K562 (cell line): Measurements from ENCODE around the gene NUP153. TPM values are rescaled to one million over a fixed set of nuclear protein-coding genes. Genes with fewer than 3 reads are reported as not detected.

Experiments
- AFF1 ChIP-seq, 2 experiments: fragments of 450-650 bp; IDR thresholded peaks; 2 replicates each; pipeline ENCODE4 v1.6.1; 2018; ENCODE audit warnings: mild to moderate bottlenecking in 2 of 2, low read depth in 1 of 2; ENCODE audit not compliant: partially characterized antibody in 2 of 2
- ARHGAP35 ChIP-seq: fragments of 450-650 bp; IDR thresholded peaks from 2 replicates; pipeline ENCODE4 v1.6.1; 2018; ENCODE audit not compliant: partially characterized antibody
- CEBPB ChIP-seq: fragments of 450-650 bp; IDR thresholded peaks from 2 replicates; pipeline ENCODE4 v1.6.1; 2016; ENCODE audit warnings: missing genetic modification characterization, missing compliant biosample characterization
- KDM4B ChIP-seq, 2 experiments: fragments of 450-650 bp in 1 of 2; sonication (generic) in 1 of 2; IDR thresholded peaks; 2 replicates each; pipeline ENCODE4 v1.6.1; 2016 to 2017; ENCODE audit warnings: borderline replicate concordance in 2 of 2, antibody characterized with exemption in 1 of 2, low read depth in 1 of 2, mild to moderate bottlenecking in 1 of 2
- L3MBTL2 ChIP-seq: fragments of 450-650 bp; IDR thresholded peaks from 2 replicates; pipeline ENCODE4 v1.6.1; 2016; ENCODE audit warnings: mild to moderate bottlenecking, moderate library complexity
- LARP7 ChIP-seq: fragments of 450-650 bp; IDR thresholded peaks from 2 replicates; pipeline ENCODE4 v1.6.1; 2016
- MAFK ChIP-seq: IDR thresholded peaks from 2 replicates; pipeline ENCODE4 v1.6.1; 2011; ENCODE audit warnings: low read length, improper control_type of control experiment
- MYC ChIP-seq, 2 experiments: fragments of 250-450 bp in 1 of 2; sonication (Bioruptor Pico) in 1 of 2; IDR thresholded peaks; 2 replicates each; pipeline versions ENCODE4 v1.5.1 to v1.6.1; 2012 to 2021; ENCODE audit warnings: low read depth in 2 of 2, borderline replicate concordance in 1 of 2, improper control_type of control experiment in 1 of 2, low read length in 1 of 2, mild to moderate bottlenecking in 1 of 2, moderate library complexity in 1 of 2
- NR3C1 ChIP-seq: sonication (generic); formaldehyde crosslinking; IDR thresholded peaks from 2 replicates; pipeline ENCODE4 v1.8.1; 2022; ENCODE audit warnings: missing genetic modification reagents
- PKNOX1 ChIP-seq: fragments of 450-650 bp; IDR thresholded peaks from 2 replicates; pipeline ENCODE4 v1.6.1; 2016
- RBM14 ChIP-seq: fragments of 200-400 bp; formaldehyde crosslinking; IDR thresholded peaks from 2 replicates; pipeline ENCODE4 v1.6.1; 2018; ENCODE audit warnings: low read depth, mild to moderate bottlenecking, low read length, moderate library complexity, borderline replicate concordance; ENCODE audit not compliant: insufficient read depth
- RUNX1 ChIP-seq: sonication (generic); IDR thresholded peaks from 2 replicates; pipeline ENCODE4 v1.6.1; 2016; ENCODE audit warnings: antibody characterized with exemption, low read depth
- SMAD4 ChIP-seq: fragments of 250-450 bp; sonication (Bioruptor Pico); conservative IDR thresholded peaks from 2 replicates; pipeline ENCODE4 v1.8.0; 2021; ENCODE audit warnings: inconsistent platforms, mild to moderate bottlenecking, moderate library complexity
- SMARCC2 ChIP-seq: fragments of 450-650 bp; IDR thresholded peaks from 2 replicates; pipeline ENCODE4 v1.6.1; 2017; ENCODE audit warnings: antibody characterized with exemption, moderate library complexity, mild to moderate bottlenecking, low read depth
- SREBF2 ChIP-seq: sonication (generic); formaldehyde crosslinking; IDR thresholded peaks from 2 replicates; pipeline ENCODE4 v1.4.0; 2020; ENCODE audit warnings: mild to moderate bottlenecking, missing genetic modification reagents
- SRSF1 ChIP-seq: fragments of 200-400 bp; formaldehyde crosslinking; IDR thresholded peaks from 2 replicates; pipeline ENCODE4 v1.6.1; 2017; ENCODE audit warnings: mild to moderate bottlenecking, low read depth, low read length, moderate library complexity
- TAF7 ChIP-seq: fragments of 450-650 bp; IDR thresholded peaks from 2 replicates; pipeline ENCODE4 v1.6.1; 2016; ENCODE audit warnings: missing genetic modification characterization, missing compliant biosample characterization
- USF1 ChIP-seq: sonication (generic); formaldehyde crosslinking; IDR thresholded peaks from 2 replicates; pipeline ENCODE4 v1.9.0; 2022; ENCODE audit warnings: mild to moderate bottlenecking, missing genetic modification reagents
- ZEB2 ChIP-seq: fragments of 450-650 bp; IDR thresholded peaks from 2 replicates; pipeline ENCODE4 v1.6.1; 2016
- ZNF134 ChIP-seq: fragments of 250-450 bp; sonication (Bioruptor Pico); conservative IDR thresholded peaks from 2 replicates; pipeline ENCODE4 v1.4.0; 2020
- ZNF146 ChIP-seq: IDR thresholded peaks from one replicate; pipeline ENCODE4 v1.6.1; 2018; ENCODE audit warnings: missing compliant biosample characterization; ENCODE audit not compliant: unreplicated experiment
- ZNF263 ChIP-seq: sonication (generic); formaldehyde crosslinking; IDR thresholded peaks from 2 replicates; pipeline ENCODE4 v1.8.0; 2022; ENCODE audit warnings: mild to moderate bottlenecking, missing genetic modification reagents, borderline replicate concordance
- ZNF699 ChIP-seq: fragments of 250-450 bp; sonication (Bioruptor Pico); IDR thresholded peaks from 2 replicates; pipeline ENCODE4 v1.8.0; 2021; ENCODE audit warnings: mild to moderate bottlenecking, moderate library complexity; ENCODE audit not compliant: insufficient replicate concordance
- polyA plus RNA-seq, 8 experiments: library from polyadenylated mRNA; depleted of rRNA in 4 of 8; stranded (reverse) in 5 of 8; unstranded in 3 of 8; fragments of >200 nt; fragmentation: Nextera tagmentation in 2 of 8; fragmentation: Illumina TruSeq in 1 of 8; extraction: Ambion mirVana in 2 of 8; extraction: Trizol in 1 of 8; gene quantifications; 2 replicates each; pipeline versions ENCODE4 v1.2.1 to v1.2.3, GENCODE V29; 2011 to 2014; ENCODE audit warnings: inconsistent platforms in 1 of 8, missing spikeins in 1 of 8
- total RNA-seq, 7 experiments: library from RNA; depleted of rRNA in 6 of 7; stranded (reverse); fragments of >200 nt in 6 of 7; fragmentation: Illumina TruSeq in 2 of 7; extraction: Trizol in 2 of 7; gene quantifications; 2 replicates each; pipeline versions ENCODE4 v1.2.1 to v1.2.3, GENCODE V29; 2011 to 2021; ENCODE audit warnings: low replicate concordance in 1 of 7

The NUP153 gene
- total and polyA plus RNA-seq, 9 of the 15 experiments (the other 6 are each of a cell fraction or from before 2014, with no cell fraction given) = 21.9 to 110 (median 84.8) TPM

- no peak for TF ChIP-seq USF1 (CRISPR knock-in tag)
- TF ChIP-seq LARP7 = no peak
- TF ChIP-seq TAF7 = 0 out of 2 replicates have a peak, but pooled peaks have one; percentile 22
- TF ChIP-seq RUNX1 = peak; percentile 91
- peak; percentile 81 for TF ChIP-seq SMAD4 (CRISPR knock-in tag)
- no peak for TF ChIP-seq RBM14
- TF ChIP-seq PKNOX1 = peak; percentile 87
- TF ChIP-seq ZEB2 = 0 out of 2 replicates have a peak, but pooled peaks have one; percentile 32
- no peak; the same call in 1 of the 2 replicates for TF ChIP-seq L3MBTL2
- TF ChIP-seq SMARCC2 = no peak; the same call in 1 of the 2 replicates
- no peak for TF ChIP-seq MAFK
- no peak for TF ChIP-seq ZNF263 (CRISPR knock-in tag)
- no peak for TF ChIP-seq AFF1 (IDR thresholded peaks at IDR 0.05; ENCODE audit: low read depth in 1 of 2, partially characterized antibody in 2 of 2)
- TF ChIP-seq ZNF146 (CRISPR knock-in tag) = no peak
- TF ChIP-seq ARHGAP35 = no peak
- no peak for TF ChIP-seq ZNF699
- TF ChIP-seq NR3C1 = no peak
- peak in 1 of 2 experiments; percentile 100; a peak in 2 of 4 replicates for TF ChIP-seq KDM4B (IDR thresholded peaks at IDR 0.05; ENCODE audit: borderline replicate concordance in 2 of 2, low read depth in 1 of 2)
- TF ChIP-seq SRSF1 = no peak
- TF ChIP-seq ZNF134 (CRISPR knock-in tag) = no peak
- no peak for TF ChIP-seq CEBPB (tag)
- peak; percentile 66; the same call in 1 of the 2 replicates for TF ChIP-seq MYC (IDR thresholded peaks at IDR 0.05; ENCODE audit: low read depth, low read length)
- 0 out of 2 replicates have a peak, but pooled peaks have one; percentile 19 for TF ChIP-seq MYC (CRISPR knock-in tag; IDR thresholded peaks at IDR 0.05; ENCODE audit: borderline replicate concordance, low read depth)
- no peak for TF ChIP-seq SREBF2
Measured at GRCh38 chr6:17599877-17600526, 106.7 kb downstream of the NUP153 start, which contains the start of gene FAM8A1 (continued).
